CD14-positive monocyte (primary cell): Measurements from ENCODE around the gene RSBN1. TPM values are rescaled to one million over a fixed set of nuclear protein-coding genes. Genes with fewer than 3 reads are reported as not detected.

ENCODE experiments used
- DNase-seq, 3 donors: peaks; one replicate each; pipeline ENCODE4 v3.0.0-alpha.2; 2011 to 2022
- H2AFZ ChIP-seq: 2 replicates; pipeline ENCODE4 v1.6.0; 2012; ENCODE audit warnings: mild to moderate bottlenecking, low read depth, low read length, inconsistent platforms; ENCODE audit not compliant: insufficient read depth, poor library complexity, severe bottlenecking
- H3K27ac ChIP-seq, 2 donors: 1 replicate in 1 of 2; 2 replicates in 1 of 2; pipeline ENCODE4 v1.5.1; 2012 to 2013; ENCODE audit warnings: low read length in 2 of 2, control low read depth in 1 of 2, inconsistent platforms in 1 of 2, low read depth in 1 of 2, mild to moderate bottlenecking in 1 of 2
- H3K27me3 ChIP-seq, 2 donors: one replicate each; pipeline versions ENCODE4 v1.6.0 to v1.6.1; 2011 to 2013; ENCODE audit warnings: low read length in 2 of 2; ENCODE audit not compliant: control insufficient read depth in 2 of 2, insufficient read depth in 2 of 2
- H3K36me3 ChIP-seq, 2 donors: replicated peaks in 1 of 2; 1 replicate in 1 of 2; 2 replicates in 1 of 2; pipeline versions ENCODE4 v1.5.1 to v1.6.1; 2012 to 2013; ENCODE audit warnings: low read length in 2 of 2, control low read depth in 1 of 2, inconsistent platforms in 1 of 2, mild to moderate bottlenecking in 1 of 2; ENCODE audit not compliant: insufficient read depth in 2 of 2, control insufficient read depth in 1 of 2
- H3K4me1 ChIP-seq, 2 donors: 1 replicate in 1 of 2; 2 replicates in 1 of 2; pipeline versions ENCODE4 v1.5.1 to v1.6.1; 2012 to 2013; ENCODE audit warnings: low read length in 2 of 2, control low read depth in 1 of 2, inconsistent platforms in 1 of 2, mild to moderate bottlenecking in 1 of 2, moderate library complexity in 1 of 2; ENCODE audit not compliant: insufficient read depth in 2 of 2, control insufficient read depth in 1 of 2
- H3K4me2 ChIP-seq: replicated peaks from 2 replicates; pipeline ENCODE3; 2012; ENCODE audit warnings: low read length, moderate library complexity, mild to moderate bottlenecking; ENCODE audit not compliant: poor library complexity, severe bottlenecking; ENCODE audit errors: extremely low read depth
- H3K4me3 ChIP-seq, 3 experiments: fragments of 200-600 bp in 1 of 3; sonication (generic) in 1 of 3; replicated peaks in 1 of 3; 1 replicate in 2 of 3; 2 replicates in 1 of 3; pipeline ENCODE4 v1.5.1; 2011 to 2013; ENCODE audit warnings: low read length in 3 of 3, mild to moderate bottlenecking in 3 of 3, control low read depth in 2 of 3, low read depth in 2 of 3, inconsistent platforms in 1 of 3, moderate library complexity in 1 of 3
- H3K79me2 ChIP-seq: 2 replicates; pipeline ENCODE4 v1.6.0; 2012; ENCODE audit warnings: mild to moderate bottlenecking, control low read depth, inconsistent platforms, low read length, moderate library complexity; ENCODE audit not compliant: insufficient read depth
- H3K9ac ChIP-seq: 2 replicates; pipeline ENCODE4 v1.6.0; 2017; ENCODE audit warnings: low read length, mild to moderate bottlenecking; ENCODE audit not compliant: insufficient read depth, poor library complexity, severe bottlenecking
- H3K9me3 ChIP-seq, 2 donors: replicated peaks in 1 of 2; 1 replicate in 1 of 2; 2 replicates in 1 of 2; pipeline versions ENCODE4 v1.5.1 to v1.6.1; 2012 to 2013; ENCODE audit warnings: low read length in 2 of 2, control low read depth in 1 of 2; ENCODE audit not compliant: control insufficient read depth in 1 of 2, insufficient read depth in 1 of 2
- H4K20me1 ChIP-seq: 2 replicates; pipeline ENCODE4 v1.6.0; 2012; ENCODE audit warnings: mild to moderate bottlenecking, low read length, control low read depth, moderate library complexity; ENCODE audit not compliant: insufficient read depth
- H3K27ac Mint-ChIP-seq, 7 donors: one replicate each; pipeline ENCODE4 v1.8.0; 2020; ENCODE audit warnings: mild to moderate bottlenecking in 7 of 7, mixed read lengths in 7 of 7, moderate library complexity in 6 of 7, inconsistent platforms in 2 of 7
- H3K27me3 Mint-ChIP-seq, 3 donors: one replicate each; pipeline ENCODE4 v1.8.0; 2021 to 2022; ENCODE audit warnings: low read depth in 3 of 3, mild to moderate bottlenecking in 3 of 3, mixed read lengths in 3 of 3, moderate library complexity in 3 of 3, inconsistent platforms in 1 of 3
- H3K36me3 Mint-ChIP-seq, 2 donors: one replicate each; pipeline ENCODE4 v1.8.0; 2020; ENCODE audit warnings: mixed read lengths in 2 of 2, inconsistent platforms in 1 of 2, mild to moderate bottlenecking in 1 of 2
- H3K4me1 Mint-ChIP-seq: one replicate; pipeline ENCODE4 v1.8.0; 2020; ENCODE audit warnings: mild to moderate bottlenecking, mixed read lengths
- H3K4me3 Mint-ChIP-seq, 2 donors: one replicate each; pipeline ENCODE4 v1.8.0; 2020; ENCODE audit warnings: mild to moderate bottlenecking in 2 of 2, mixed read lengths in 2 of 2, moderate library complexity in 1 of 2
- H3K9me3 Mint-ChIP-seq, 7 donors: one replicate each; pipeline ENCODE4 v1.8.0; 2020 to 2022; ENCODE audit warnings: mixed read lengths in 7 of 7, mild to moderate bottlenecking in 6 of 7, moderate library complexity in 6 of 7, inconsistent platforms in 2 of 7
- WGBS: methylation state at CpG from one replicate; pipeline ENCODE4 v1.1.5; 2013; ENCODE audit warnings: missing lambda C conversion rate; ENCODE audit not compliant: insufficient coverage; 5-methylcytosine and 5-hydroxymethylcytosine counted together
- intact Hi-C, 2 donors: fragments of 100-400 bp; cut with micrococcal nuclease; formaldehyde crosslinking; loops; one replicate each; pipeline versions ENCODE4 v1.15.0 to v1.15.1; 2023
- polyA plus RNA-seq, 3 donors: library from polyadenylated mRNA; depleted of rRNA in 1 of 3; unstranded in 2 of 3; stranded (reverse) in 1 of 3; fragments of 300-500 nt in 2 of 3; fragments of >200 nt in 1 of 3; fragmentation: Illumina TruSeq in 2 of 3; gene quantifications; 1 replicate in 2 of 3; 2 replicates in 1 of 3; pipeline ENCODE4 v1.2.3, GENCODE V29; 2012 to 2021
- TF ChIP-seq, protein P1 (sequence below): fragments of 200-600 bp; IDR thresholded peaks from one replicate; pipeline ENCODE4 v1.8.0; 2022; ENCODE audit warnings: antibody characterized with exemption, mild to moderate bottlenecking

RSBN1 gene
- polyA plus RNA-seq, 3 donors = 6.5 to 9.0 (median 8.9) TPM

- Histone ChIP-seq H3K9me3 (no peaks in the 10 kb centered on the region), H3K4me2 (no peak overlapping the region), H3K36me3 (peaks cover 71 to 92% of the 10 kb centered on the region in 2 donors), H3K79me2 (no peaks in the 10 kb centered on the region), H3K4me3 (no peak overlapping the region), H2AFZ (no peak overlapping the region), H3K4me1 (no peaks in the 10 kb centered on the region), H3K27ac (no peak overlapping the region), H3K27me3 (no peaks in the 10 kb centered on the region), H3K9ac (no peak overlapping the region), H4K20me1 (no peaks in the 10 kb centered on the region)
- no CpG with 5 or more reads among the region's 2 CpGs for WGBS
- no peak overlapping the region for H3K27ac Mint-ChIP-seq
- intact Hi-C loops = no loop called here
- no peaks in the 10 kb centered on the region for H3K9me3 Mint-ChIP-seq
- H3K36me3 Mint-ChIP-seq = peaks cover 62 to 77% of the 10 kb centered on the region in 2 donors
- no peaks in the 10 kb centered on the region for H3K4me1 Mint-ChIP-seq
- DNase-seq = no peak
- TF ChIP-seq, protein P1, sequence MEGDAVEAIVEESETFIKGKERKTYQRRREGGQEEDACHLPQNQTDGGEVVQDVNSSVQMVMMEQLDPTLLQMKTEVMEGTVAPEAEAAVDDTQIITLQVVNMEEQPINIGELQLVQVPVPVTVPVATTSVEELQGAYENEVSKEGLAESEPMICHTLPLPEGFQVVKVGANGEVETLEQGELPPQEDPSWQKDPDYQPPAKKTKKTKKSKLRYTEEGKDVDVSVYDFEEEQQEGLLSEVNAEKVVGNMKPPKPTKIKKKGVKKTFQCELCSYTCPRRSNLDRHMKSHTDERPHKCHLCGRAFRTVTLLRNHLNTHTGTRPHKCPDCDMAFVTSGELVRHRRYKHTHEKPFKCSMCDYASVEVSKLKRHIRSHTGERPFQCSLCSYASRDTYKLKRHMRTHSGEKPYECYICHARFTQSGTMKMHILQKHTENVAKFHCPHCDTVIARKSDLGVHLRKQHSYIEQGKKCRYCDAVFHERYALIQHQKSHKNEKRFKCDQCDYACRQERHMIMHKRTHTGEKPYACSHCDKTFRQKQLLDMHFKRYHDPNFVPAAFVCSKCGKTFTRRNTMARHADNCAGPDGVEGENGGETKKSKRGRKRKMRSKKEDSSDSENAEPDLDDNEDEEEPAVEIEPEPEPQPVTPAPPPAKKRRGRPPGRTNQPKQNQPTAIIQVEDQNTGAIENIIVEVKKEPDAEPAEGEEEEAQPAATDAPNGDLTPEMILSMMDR = no peak
- H3K4me3 Mint-ChIP-seq = no peak overlapping the region
- H3K27me3 Mint-ChIP-seq = peaks cover 0 to 3% (median 0%) of the 10 kb centered on the region in 3 donors
Observed at GRCh38 chr1:113818578-113818977, 6.3 kb upstream of the RSBN1 start.

- Histone ChIP-seq H3K9ac (no peak overlapping the region), H3K4me2 (no peak overlapping the region), H3K4me1 (peaks cover 30 to 37% of the 10 kb centered on the region in 2 donors), H3K9me3 (no peaks in the 10 kb centered on the region), H3K27me3 (no peaks in the 10 kb centered on the region), H3K79me2 (peaks cover 39% of the 10 kb centered on the region), H4K20me1 (peaks cover 11% of the 10 kb centered on the region), H3K36me3 (peaks cover 27 to 44% of the 10 kb centered on the region in 2 donors), H3K27ac (peak overlapping the region in 1 of 2 donors; percentile 79), H2AFZ (peak overlapping the region; percentile 78), H3K4me3 (peak overlapping the region in 1 of 3 experiments; percentile 94)
- no peak for DNase-seq
- TF ChIP-seq, protein P1 = no peak
- Mint-ChIP-seq H3K4me3 (no peak overlapping the region), H3K9me3 (no peaks in the 10 kb centered on the region), H3K27me3 (peaks cover 0 to 2% (median 1%) of the 10 kb centered on the region in 3 donors), H3K36me3 (peaks cover 24 to 35% of the 10 kb centered on the region in 2 donors), H3K4me1 (peaks cover 30% of the 10 kb centered on the region), H3K27ac (peak overlapping the region in 4 of 7 donors; percentile 50 to 95 (median 74))
- WGBS = 91% methylated on average over 14 of the region's 15 CpGs
- intact Hi-C loops = loop anchor here (2.0 to 5.0 kb wide), 4 partner anchors 54 to 944 kb away; partner anchors contain the start of genes PHTF1 (in 2 of the 2), AP4B1 (in 1 of the 2), CSDE1 (in 1 of the 2) and DCLRE1B (in 1 of the 2)
Observed at GRCh38 chr1:113813218-113813617, 942 bp upstream of the RSBN1 start.
